Type B pancreatic cell (in vitro differentiated cells): ENCODE measurements around the gene MYO5B. TPM values are rescaled to one million over a fixed set of nuclear protein-coding genes. Genes with fewer than 3 reads are reported as not detected.
A peak's percentile ranks its signal among the peaks of the same experiment; 100 is the strongest.
"Not testable (repeated sequence)": the region's sequence is repeated elsewhere in the genome, so short reads cannot be mapped to it uniquely, and the experiment has no call there.

Experiments
- DNase-seq: peaks from one replicate; pipeline ENCODE4 v3.0.0; 2021; ENCODE audit warnings: mixed read lengths; ENCODE audit not compliant: unreplicated experiment; ENCODE audit errors: extremely low spot score
- H3K27ac Mint-ChIP-seq: 2 replicates; pipeline ENCODE4 v1.8.0; 2021; ENCODE audit warnings: mild to moderate bottlenecking, mixed read lengths
- H3K27me3 Mint-ChIP-seq: 2 replicates; pipeline ENCODE4 v1.8.0; 2021; ENCODE audit warnings: mixed read lengths
- H3K36me3 Mint-ChIP-seq: 2 replicates; pipeline ENCODE4 v1.8.0; 2021; ENCODE audit warnings: mixed read lengths
- H3K4me1 Mint-ChIP-seq: one replicate; pipeline ENCODE4 v1.8.0; 2021; ENCODE audit warnings: mixed read lengths; ENCODE audit not compliant: unreplicated experiment
- H3K4me3 Mint-ChIP-seq: 2 replicates; pipeline ENCODE4 v1.8.0; 2021; ENCODE audit warnings: mild to moderate bottlenecking, mixed read lengths
- H3K9me3 Mint-ChIP-seq: 2 replicates; pipeline ENCODE4 v1.8.0; 2021; ENCODE audit warnings: mixed read lengths
- CTCF ChIP-seq: fragments of 200-600 bp; sonication (generic); conservative IDR thresholded peaks from 2 replicates; pipeline ENCODE4 v1.5.0; 2021; ENCODE audit warnings: antibody characterized with exemption, mild to moderate bottlenecking
- total RNA-seq: library from RNA; stranded (reverse); gene quantifications from 2 replicates; pipeline ENCODE4 v1.2.1, GENCODE V29; 2021; ENCODE audit warnings: low replicate concordance

Gene MYO5B
- total RNA-seq, 1 donor from 2014 or later, result 51.7 TPM

GRCh38 chr18:49811151-49811938 is 383.6 kb downstream of the MYO5B start:
- Mint-ChIP-seq H3K4me1 (peaks cover 16% of the 10 kb centered on the region), H3K9me3 (peaks cover 13% of the 10 kb centered on the region), H3K27me3 (no peaks in the 10 kb centered on the region), H3K4me3 (peak overlapping the region; percentile 78), H3K36me3 (peaks cover 28% of the 10 kb centered on the region), H3K27ac (peak overlapping the region; percentile 92)
- no peak for DNase-seq
- no peak for TF ChIP-seq CTCF

GRCh38 chr18:49808553-49809191 is 386.3 kb downstream of the MYO5B start:
- peaks cover 33% of the 10 kb centered on the region for H3K36me3 Mint-ChIP-seq
- peaks cover 13% of the 10 kb centered on the region for H3K9me3 Mint-ChIP-seq

GRCh38 chr18:49804096-49804495 is 390.9 kb downstream of the MYO5B start:
- DNase-seq, result no peak
- TF ChIP-seq CTCF, result no peak
- H3K9me3 Mint-ChIP-seq, result peaks cover 5% of the 10 kb centered on the region
- no peak overlapping the region for H3K27ac Mint-ChIP-seq
- H3K27me3 Mint-ChIP-seq, result no peaks in the 10 kb centered on the region
- H3K4me3 Mint-ChIP-seq, result no peak overlapping the region
- peaks cover 40% of the 10 kb centered on the region for H3K36me3 Mint-ChIP-seq
- H3K4me1 Mint-ChIP-seq, result no peaks in the 10 kb centered on the region

More at GRCh38 chr18:49808553-49809191, 386.3 kb downstream of the MYO5B start:
- DNase-seq, H3K27me3 Mint-ChIP-seq, H3K4me3 Mint-ChIP-seq, H3K27ac Mint-ChIP-seq: not testable (repeated sequence)
- peaks cover 16% of the 10 kb centered on the region for H3K4me1 Mint-ChIP-seq

GRCh38 chr18:49802623-49803022 is 392.3 kb downstream of the MYO5B start:
- H3K4me3 Mint-ChIP-seq, result no peak overlapping the region
- H3K27me3 Mint-ChIP-seq, result no peaks in the 10 kb centered on the region
- DNase-seq, result no peak
- no peaks in the 10 kb centered on the region for H3K4me1 Mint-ChIP-seq
- H3K9me3 Mint-ChIP-seq, result no peaks in the 10 kb centered on the region
- no peak overlapping the region for H3K27ac Mint-ChIP-seq
- peaks cover 37% of the 10 kb centered on the region for H3K36me3 Mint-ChIP-seq
- TF ChIP-seq CTCF, result no peak

GRCh38 chr18:49800491-49800890 is 394.5 kb downstream of the MYO5B start:
- H3K9me3 Mint-ChIP-seq, H3K4me3 Mint-ChIP-seq, H3K27me3 Mint-ChIP-seq, H3K4me1 Mint-ChIP-seq, DNase-seq, H3K27ac Mint-ChIP-seq: not testable (repeated sequence)
- H3K36me3 Mint-ChIP-seq, result peaks cover 28% of the 10 kb centered on the region

- H3K27me3 Mint-ChIP-seq, H3K4me3 Mint-ChIP-seq: not testable (repeated sequence)
- H3K36me3 Mint-ChIP-seq, result peaks cover 32% of the 10 kb centered on the region
Observed at GRCh38 chr18:49799806-49800205, 395.1 kb downstream of the MYO5B start.

GRCh38 chr18:49798001-49798400 is 396.9 kb downstream of the MYO5B start:
- H3K4me3 Mint-ChIP-seq, result no peak overlapping the region
- no peaks in the 10 kb centered on the region for H3K9me3 Mint-ChIP-seq
- no peak for TF ChIP-seq CTCF
- H3K27ac Mint-ChIP-seq, result no peak overlapping the region
- H3K4me1 Mint-ChIP-seq, result peaks cover 9% of the 10 kb centered on the region
- peaks cover 38% of the 10 kb centered on the region for H3K36me3 Mint-ChIP-seq
- DNase-seq, result no peak
- H3K27me3 Mint-ChIP-seq, result no peaks in the 10 kb centered on the region

More at GRCh38 chr18:49799806-49800205, 395.1 kb downstream of the MYO5B start:
- H3K9me3 Mint-ChIP-seq, H3K27ac Mint-ChIP-seq, H3K4me1 Mint-ChIP-seq, DNase-seq: not testable (repeated sequence)
